K562 (cell line): ENCODE data around the gene BCORL1. TPM values are rescaled to one million over a fixed set of nuclear protein-coding genes. Genes with fewer than 3 reads are reported as not detected.

ENCODE experiments used
- ATAC-seq: fragments of 200-7000 bp; cut with Tn5 transposase; 3 replicates; pipeline ENCODE4 v1.9.1; 2020; ENCODE audit warnings: moderate library complexity
- BruUV-seq: library from RNA; stranded (reverse); fragments of 400-500 nt; replicated peaks from 2 replicates; lab custom pipeline; 2021; lab: Mats Ljungman, UMichigan
- CTCF ChIA-PET: fragments of 300-600 bp; formaldehyde crosslinking; extraction: SDS; loops from one replicate; lab custom pipeline; 2021; ENCODE audit warnings: low intra/inter-chr PET ratio; lab: Yijun Ruan, JAX
- POLR2A ChIA-PET: fragments of 300-600, 350-650 bp; sonication (Branson Sonifier 250); formaldehyde crosslinking; extraction: SDS; loops from one replicate; lab custom pipeline; 2021; ENCODE audit warnings: antibody characterized with exemption, inconsistent platforms; lab: Yijun Ruan, JAX
- DNase-seq, 4 experiments: peaks; one replicate each; pipeline versions ENCODE4 v3.0.0 to v3.0.0-alpha.2; 2011 to 2018; ENCODE audit warnings: low spot score in 3 of 4, mixed read lengths in 3 of 4; ENCODE audit errors: extremely low read depth in 1 of 4
- FAIRE-seq: peaks from 2 replicates; lab custom pipeline; 2011; peaks lifted over from hg19 to GRCh38; lab: Jason Lieb, UNC
- H2AFZ ChIP-seq: 2 replicates; pipeline ENCODE4 v1.6.0; 2011; ENCODE audit warnings: low read depth, low read length, control low read depth, inconsistent platforms
- H3K27ac ChIP-seq: fragments of 200-600 bp; 3 replicates; pipeline ENCODE4 v1.8.0; 2011; ENCODE audit warnings: low read depth, mild to moderate bottlenecking, control low read depth, inconsistent platforms, low read length, moderate library complexity, mixed read lengths; ENCODE audit errors: extremely low read depth
- H3K27me3 ChIP-seq, 2 experiments: fragments of 300-600 bp in 1 of 2; 2 replicates in 1 of 2; 3 replicates in 1 of 2; pipeline versions ENCODE4 v1.6.0 to v1.8.0; 2011; ENCODE audit warnings: inconsistent platforms in 2 of 2, low read length in 2 of 2, mild to moderate bottlenecking in 1 of 2, mixed read lengths in 1 of 2, moderate library complexity in 1 of 2; ENCODE audit not compliant: control insufficient read depth in 2 of 2, insufficient read depth in 2 of 2
- H3K36me3 ChIP-seq: fragments of 300-600 bp; 3 replicates; pipeline ENCODE4 v1.8.0; 2011; ENCODE audit warnings: mild to moderate bottlenecking, low read length, inconsistent platforms; ENCODE audit not compliant: control insufficient read depth, insufficient read depth
- H3K4me1 ChIP-seq, 2 experiments: fragments of 200-600 bp in 1 of 2; replicated peaks in 1 of 2; 2 replicates in 1 of 2; 3 replicates in 1 of 2; pipeline versions ENCODE4 v1.5.1 to v1.8.0; 2011; ENCODE audit warnings: inconsistent platforms in 2 of 2, low read length in 2 of 2, mild to moderate bottlenecking in 1 of 2, mixed read lengths in 1 of 2, moderate library complexity in 1 of 2; ENCODE audit not compliant: control insufficient read depth in 2 of 2, insufficient read depth in 2 of 2
- H3K4me2 ChIP-seq: 2 replicates; pipeline ENCODE4 v1.6.1; 2011; ENCODE audit warnings: low read length, control low read depth, inconsistent platforms, mixed read lengths; ENCODE audit not compliant: insufficient read depth
- H3K4me3 ChIP-seq: fragments of 200-600 bp; sonication (generic), shearing (Covaris generic); 2 replicates; pipeline ENCODE4 v1.5.1; 2016; ENCODE audit warnings: control low read depth, inconsistent platforms
- H3K79me2 ChIP-seq: fragments of 200-600 bp; 3 replicates; pipeline ENCODE4 v1.8.0; 2011; ENCODE audit warnings: low read length, inconsistent platforms; ENCODE audit not compliant: control insufficient read depth, insufficient read depth
- H3K9ac ChIP-seq, 2 experiments: 2 replicates each; pipeline versions ENCODE4 v1.6.0 to v1.6.1; 2011; ENCODE audit warnings: low read depth in 2 of 2, low read length in 2 of 2, control low read depth in 1 of 2, inconsistent platforms in 1 of 2, mild to moderate bottlenecking in 1 of 2, mixed read lengths in 1 of 2; ENCODE audit not compliant: insufficient read depth in 1 of 2
- H3K9me1 ChIP-seq: one replicate; pipeline ENCODE4 v1.6.0; 2011; ENCODE audit warnings: inconsistent platforms, mild to moderate bottlenecking, low read length, moderate library complexity; ENCODE audit not compliant: control insufficient read depth, insufficient read depth
- H3K9me3 ChIP-seq: replicated peaks from 2 replicates; pipeline ENCODE4 v1.5.1; 2011; ENCODE audit warnings: low read depth, low read length, inconsistent platforms; ENCODE audit not compliant: control insufficient read depth, insufficient read depth
- H4K20me1 ChIP-seq: replicated peaks from 2 replicates; pipeline ENCODE4 v1.6.1; 2011; ENCODE audit warnings: low read length, inconsistent platforms, mixed read lengths; ENCODE audit not compliant: control insufficient read depth, insufficient read depth
- HMBOX1 ChIP-seq: sonication (generic); IDR thresholded peaks from 2 replicates; pipeline ENCODE4 v1.6.1; 2016
- MAX ChIP-seq: sonication (generic); formaldehyde crosslinking; IDR thresholded peaks from 2 replicates; pipeline ENCODE4 v1.9.0; 2022; ENCODE audit warnings: mild to moderate bottlenecking, missing genetic modification reagents
- NBN ChIP-seq: fragments of 450-650 bp; IDR thresholded peaks from 2 replicates; pipeline ENCODE4 v1.6.1; 2016; ENCODE audit warnings: low read depth, mild to moderate bottlenecking
- RBFOX2 ChIP-seq: fragments of 200-400 bp; formaldehyde crosslinking; IDR thresholded peaks from 2 replicates; pipeline ENCODE4 v1.6.1; 2017; ENCODE audit warnings: low read depth, mild to moderate bottlenecking, low read length, moderate library complexity
- RBM34 ChIP-seq: fragments of 200-400 bp; formaldehyde crosslinking; IDR thresholded peaks from 2 replicates; pipeline ENCODE4 v1.6.1; 2018; ENCODE audit warnings: low read length, borderline replicate concordance; ENCODE audit not compliant: insufficient read depth
- RREB1 ChIP-seq: fragments of 250-450 bp; sonication (Bioruptor Pico); IDR thresholded peaks from 2 replicates; pipeline ENCODE4 v1.4.0; 2020
- SUPT5H ChIP-seq: fragments of 450-650 bp; IDR thresholded peaks from 2 replicates; pipeline ENCODE4 v1.6.1; 2016
- TCFL5 ChIP-seq: fragments of 250-450 bp; sonication (Bioruptor Pico); conservative IDR thresholded peaks from 2 replicates; pipeline ENCODE4 v1.6.1; 2021; ENCODE audit warnings: mild to moderate bottlenecking, moderate library complexity, matching md5 sums
- ZNF639 ChIP-seq, 2 experiments: fragments of 200-800 bp in 1 of 2; sonication (Bioruptor generic) in 1 of 2; sonication (generic) in 1 of 2; formaldehyde crosslinking in 1 of 2; IDR thresholded peaks in 1 of 2; conservative IDR thresholded peaks in 1 of 2; 2 replicates each; pipeline versions ENCODE4 v1.5.0 to v1.6.1; 2016 to 2020; ENCODE audit warnings: missing compliant biosample characterization in 1 of 2, missing genetic modification characterization in 1 of 2, missing genetic modification reagents in 1 of 2
- ZSCAN32 ChIP-seq: fragments of 450-650 bp; formaldehyde crosslinking; IDR thresholded peaks from 2 replicates; pipeline ENCODE4 v1.4.0; 2020; ENCODE audit warnings: mild to moderate bottlenecking, moderate library complexity
- WGBS: fragments of 100-300 bp; shearing (Covaris generic); methylation state at CpG from one replicate; pipeline ENCODE4 v1.1.6; 2016; ENCODE audit warnings: low coverage, mixed read lengths; ENCODE audit not compliant: insufficient coverage; ENCODE audit errors: missing lambda C conversion rate; 5-methylcytosine and 5-hydroxymethylcytosine counted together
- in situ Hi-C: fragments of 300-500 bp; cut with MboI; formaldehyde crosslinking; loops from 4 replicates; pipeline ENCODE4 v1.15.0; 2018; ENCODE audit warnings: inconsistent platforms, mixed read lengths
- intact Hi-C: fragments of 100-400 bp; cut with micrococcal nuclease; formaldehyde crosslinking; loops from 2 replicates; pipeline ENCODE4 v1.14.2; 2022
- polyA plus RNA-seq, 8 experiments: library from polyadenylated mRNA; depleted of rRNA in 4 of 8; stranded (reverse) in 5 of 8; unstranded in 3 of 8; fragments of >200 nt; fragmentation: Nextera tagmentation in 2 of 8; fragmentation: Illumina TruSeq in 1 of 8; extraction: Ambion mirVana in 2 of 8; extraction: Trizol in 1 of 8; gene quantifications; 2 replicates each; pipeline versions ENCODE4 v1.2.1 to v1.2.3, GENCODE V29; 2011 to 2014; ENCODE audit warnings: inconsistent platforms in 1 of 8, missing spikeins in 1 of 8
- total RNA-seq, 7 experiments: library from RNA; depleted of rRNA in 6 of 7; stranded (reverse); fragments of >200 nt in 6 of 7; fragmentation: Illumina TruSeq in 2 of 7; extraction: Trizol in 2 of 7; gene quantifications; 2 replicates each; pipeline versions ENCODE4 v1.2.1 to v1.2.3, GENCODE V29; 2011 to 2021; ENCODE audit warnings: low replicate concordance in 1 of 7

The BCORL1 gene
- total and polyA plus RNA-seq, 9 of the 15 experiments (the other 6 are each of a cell fraction or from before 2014, with no cell fraction given): 0.48 to 29.6 (median 2.1) TPM

- Histone ChIP-seq H3K27me3 (no peaks in the 10 kb centered on the region), H3K4me2 (no peak overlapping the region), H3K27ac (no peak overlapping the region), H3K36me3 (peaks cover 85% of the 10 kb centered on the region; the same call in 2 of the 3 replicates), H3K79me2 (peaks cover 20% of the 10 kb centered on the region; the same call in 2 of the 3 replicates), H2AFZ (no peak overlapping the region), H3K9me1 (no peaks in the 10 kb centered on the region), H3K4me3 (no peak overlapping the region), H3K4me1 (no peaks in the 10 kb centered on the region), H3K9me3 (no peaks in the 10 kb centered on the region), H3K9ac (no peak overlapping the region; a peak in 1 of 4 replicates), H4K20me1 (no peaks in the 10 kb centered on the region; the same call in none of the 2 replicates)
- DNase-seq: no peak
- POLR2A ChIA-PET: interaction anchor here (0.6 kb wide), 1 partner anchor 170 kb away, joined by 3 read pairs; no protein-coding TSS in a partner anchor
- CTCF ChIA-PET: no interaction called here
- intact Hi-C loops: no loop called here
- in situ Hi-C loops: no loop called here
- ATAC-seq: no peak
- 76% methylated on average over 5 of the region's 12 CpGs for WGBS
- no TSS peak for BruUV-seq
- FAIRE-seq: no peak
- no peak for TF ChIP-seq RBM34
- TF ChIP-seq ZSCAN32: no peak
- TF ChIP-seq RBFOX2: no peak
- TF ChIP-seq NBN: no peak
- no peak for TF ChIP-seq MAX (CRISPR knock-in tag)
- TF ChIP-seq SUPT5H: no peak
- TF ChIP-seq RREB1 (CRISPR knock-in tag): no peak
- TF ChIP-seq ZNF639 (CRISPR knock-in tag; conservative IDR thresholded peaks at IDR 0.05 in 1 of 2, IDR thresholded peaks at IDR 0.05 in 1 of 2): no peak
- TF ChIP-seq TCFL5 (CRISPR knock-in tag): no peak
- TF ChIP-seq HMBOX1: no peak
Observed at GRCh38 chrX:130014770-130015169, 32.3 kb downstream of the BCORL1 start.
